ENCODE data around the gene LARP1B. TPM values are rescaled to one million over a fixed set of nuclear protein-coding genes. Genes with fewer than 3 reads are reported as not detected.
"Not testable (repeated sequence)": the region's sequence is repeated elsewhere in the genome, so short reads cannot be mapped to it uniquely, and the experiment has no call there.

Gene LARP1B
- total RNA-seq, 5 donors from 2014 or later (not counting 1 experiment from before 2014, with no cell fraction given) = 9.6 to 15.5 (median 13.1) TPM

DNA sequence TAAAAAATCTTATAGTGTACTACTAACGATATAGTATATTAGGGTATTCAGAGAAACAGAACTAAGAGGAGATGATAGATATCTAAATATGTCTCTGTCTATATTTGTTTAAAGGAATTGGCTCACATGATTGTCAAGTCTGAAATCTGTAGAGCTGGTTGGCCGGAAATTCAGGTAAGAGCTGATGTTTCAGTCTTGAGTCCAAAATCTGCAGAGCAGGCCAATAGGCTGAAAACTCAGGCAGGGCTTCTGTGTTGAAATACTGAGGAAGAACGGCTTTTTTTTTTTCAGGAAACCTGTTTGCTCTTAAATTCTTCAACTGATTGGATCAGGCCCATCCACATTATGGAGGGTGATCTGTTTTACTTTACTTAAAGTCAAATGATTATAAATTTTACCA, 194.8 kb downstream of the LARP1B start:
- Mint-ChIP-seq H3K27me3 (peaks cover 21 to 25% of the 10 kb centered on the region in 2 donors), H3K4me1 (no peaks in the 10 kb centered on the region), H3K27ac (no peak overlapping the region), H3K36me3 (no peaks in the 10 kb centered on the region), H3K4me3 (no peak overlapping the region), H3K9me3 (no peaks in the 10 kb centered on the region)
- Histone ChIP-seq H3K4me3 (ENCODE audit: control insufficient read depth in 1 of 2, extremely low read depth in 1 of 2, low read length in 1 of 2) (no peak overlapping the region), H3K27me3 (replicated peaks in 1 of 2; ENCODE audit: control insufficient read depth in 2 of 2, extremely low read depth in 1 of 2, insufficient read depth in 2 of 2, low read length in 1 of 2) (no peaks in the 10 kb centered on the region), H3K36me3 (ENCODE audit: control insufficient read depth in 2 of 2, extremely low read depth in 1 of 2, insufficient read depth in 1 of 2, low read length in 1 of 2) (no peaks in the 10 kb centered on the region), H3K27ac (ENCODE audit: low read length) (no peak overlapping the region), H3K4me1 (ENCODE audit: control insufficient read depth in 1 of 2, extremely low read depth in 1 of 2, insufficient read depth in 2 of 2, low read length in 2 of 2) (no peaks in the 10 kb centered on the region), H3K9me3 (no peaks in the 10 kb centered on the region)
- DNase-seq (no peak), ATAC-seq (replicated peaks in 1 of 4) (no peak)
- POLR2A ChIA-PET = no interaction called here
- CTCF ChIA-PET = no interaction called here
- WGBS (ENCODE audit: insufficient coverage) = 88% methylated on average over 1 of the region's 3 CpGs

DNA sequence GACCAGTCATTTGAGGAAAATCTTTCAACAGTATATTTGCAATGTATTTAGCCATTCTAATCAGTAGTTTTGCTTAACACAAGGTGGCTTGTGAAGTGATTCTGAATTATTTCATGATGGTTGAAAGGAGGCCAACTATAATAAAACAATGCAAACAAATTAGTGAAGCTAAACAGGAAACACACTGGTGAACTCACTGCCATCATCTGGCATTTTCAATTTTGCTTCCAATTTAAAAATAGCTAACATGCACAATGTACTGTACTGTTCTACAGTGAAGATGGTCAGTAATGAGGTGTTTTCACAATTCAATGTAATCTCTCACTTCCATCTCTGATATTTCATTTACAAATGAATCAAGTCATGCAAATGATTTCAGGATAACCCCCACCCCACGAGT, 195.4 kb downstream of the LARP1B start:
- H3K4me1 Mint-ChIP-seq = no peaks in the 10 kb centered on the region
- H3K27ac Mint-ChIP-seq = no peak overlapping the region
- Histone ChIP-seq H3K4me3 (ENCODE audit: control insufficient read depth in 1 of 2, extremely low read depth in 1 of 2, low read length in 1 of 2) (no peak overlapping the region), H3K27me3 (replicated peaks in 1 of 2; ENCODE audit: control insufficient read depth in 2 of 2, extremely low read depth in 1 of 2, insufficient read depth in 2 of 2, low read length in 1 of 2) (no peaks in the 10 kb centered on the region), H3K9me3 (no peaks in the 10 kb centered on the region), H3K4me1 (ENCODE audit: control insufficient read depth in 1 of 2, extremely low read depth in 1 of 2, insufficient read depth in 2 of 2, low read length in 2 of 2) (no peaks in the 10 kb centered on the region), H3K36me3 (ENCODE audit: control insufficient read depth in 2 of 2, extremely low read depth in 1 of 2, insufficient read depth in 1 of 2, low read length in 1 of 2) (no peaks in the 10 kb centered on the region), H3K27ac (ENCODE audit: low read length) (no peak overlapping the region)
- H3K27me3 Mint-ChIP-seq = peaks cover 24 to 30% of the 10 kb centered on the region in 2 donors
- CTCF ChIA-PET = no interaction called here
- WGBS (ENCODE audit: insufficient coverage) = no CpG with 5 or more reads among the region's 1 CpG
- H3K9me3 Mint-ChIP-seq = no peaks in the 10 kb centered on the region
- no peak for DNase-seq
- no peak overlapping the region for H3K4me3 Mint-ChIP-seq
- POLR2A ChIA-PET = no interaction called here
- no peaks in the 10 kb centered on the region for H3K36me3 Mint-ChIP-seq
- no peak for ATAC-seq (replicated peaks in 1 of 4)

DNA sequence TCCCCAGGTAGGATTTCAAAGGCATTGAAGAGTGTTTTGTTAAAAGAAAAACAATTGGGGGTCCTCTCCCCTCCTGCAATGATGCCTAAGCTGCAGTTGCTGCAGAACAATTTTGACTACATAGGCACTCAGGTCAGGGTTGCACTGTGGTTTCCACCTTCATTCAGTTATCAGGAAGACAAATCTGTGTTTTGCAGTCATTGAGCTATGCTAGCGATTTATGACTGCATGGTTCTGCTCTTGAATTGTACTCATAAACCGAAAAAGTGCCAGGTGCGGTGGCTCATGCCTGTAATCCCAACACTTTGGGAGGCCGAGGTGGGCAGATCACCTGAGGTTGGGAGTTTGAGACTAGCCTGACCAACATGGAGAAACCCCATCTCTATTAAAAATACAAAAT, 197.1 kb downstream of the LARP1B start:
- DNase-seq; H3K27me3 ChIP-seq (replicated peaks in 1 of 2; ENCODE audit: control insufficient read depth in 2 of 2, extremely low read depth in 1 of 2, insufficient read depth in 2 of 2, low read length in 1 of 2); H3K9me3 ChIP-seq; H3K36me3 ChIP-seq (ENCODE audit: control insufficient read depth in 2 of 2, extremely low read depth in 1 of 2, insufficient read depth in 1 of 2, low read length in 1 of 2); H3K4me3 Mint-ChIP-seq; H3K4me1 Mint-ChIP-seq; H3K4me1 ChIP-seq (ENCODE audit: control insufficient read depth in 1 of 2, extremely low read depth in 1 of 2, insufficient read depth in 2 of 2, low read length in 2 of 2); H3K4me3 ChIP-seq (ENCODE audit: control insufficient read depth in 1 of 2, extremely low read depth in 1 of 2, low read length in 1 of 2); H3K36me3 Mint-ChIP-seq; H3K9me3 Mint-ChIP-seq; POLR2A ChIA-PET; ATAC-seq (replicated peaks in 1 of 4); H3K27ac Mint-ChIP-seq; CTCF ChIA-PET; H3K27ac ChIP-seq (ENCODE audit: low read length): not testable (repeated sequence)
- H3K27me3 Mint-ChIP-seq = peaks cover 24% of the 10 kb centered on the region in 2 donors
- WGBS (ENCODE audit: insufficient coverage) = 71% methylated on average over 1 of the region's 4 CpGs

DNA sequence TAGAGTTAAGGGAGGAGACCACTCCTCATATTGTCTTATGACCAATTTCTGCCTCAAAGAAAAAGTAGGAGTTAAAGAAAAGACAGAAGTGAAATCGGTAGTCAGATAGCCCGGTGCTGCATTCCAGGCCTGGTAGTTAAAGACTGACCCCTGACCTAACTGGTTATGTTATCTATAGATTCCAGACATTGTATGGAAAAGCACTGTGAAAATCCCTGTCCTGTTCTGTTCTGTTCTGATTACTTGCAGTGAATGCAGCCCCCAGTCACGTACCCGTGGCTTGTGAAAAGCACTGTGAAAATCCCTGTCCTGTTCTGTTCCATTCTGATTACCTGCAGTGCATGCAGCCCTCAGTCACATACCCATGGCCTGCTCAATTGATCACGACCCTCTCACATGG, 198.8 kb downstream of the LARP1B start:
- H3K36me3 Mint-ChIP-seq; H3K27ac ChIP-seq (ENCODE audit: low read length); H3K36me3 ChIP-seq (ENCODE audit: control insufficient read depth in 2 of 2, extremely low read depth in 1 of 2, insufficient read depth in 1 of 2, low read length in 1 of 2); DNase-seq; H3K9me3 Mint-ChIP-seq; H3K9me3 ChIP-seq; H3K27me3 ChIP-seq (replicated peaks in 1 of 2; ENCODE audit: control insufficient read depth in 2 of 2, extremely low read depth in 1 of 2, insufficient read depth in 2 of 2, low read length in 1 of 2); H3K4me1 Mint-ChIP-seq; H3K4me3 ChIP-seq (ENCODE audit: control insufficient read depth in 1 of 2, extremely low read depth in 1 of 2, low read length in 1 of 2); H3K4me1 ChIP-seq (ENCODE audit: control insufficient read depth in 1 of 2, extremely low read depth in 1 of 2, insufficient read depth in 2 of 2, low read length in 2 of 2); ATAC-seq (replicated peaks in 1 of 4); H3K27ac Mint-ChIP-seq; POLR2A ChIA-PET; H3K4me3 Mint-ChIP-seq: not testable (repeated sequence)
- 100% methylated on average over 4 of the region's 5 CpGs for WGBS (ENCODE audit: insufficient coverage)
- peaks cover 14 to 15% of the 10 kb centered on the region in 2 donors for H3K27me3 Mint-ChIP-seq
- CTCF ChIA-PET = interaction anchor here in 1 of 2 donors (0.6 kb wide), 1 partner anchor 1053 kb away, joined by 3 read pairs; no protein-coding TSS in a partner anchor

Other genes with a start within 250 kb of the LARP1B start
- gene PLK4, start 180.4 kb upstream of the LARP1B start, total RNA-seq = 1 to 10 TPM; 1.7 to 5.6 (median 1.9) TPM
- 10 to 100 TPM; 27.0 to 39.7 (median 37.1) TPM for gene MFSD8, start 96.1 kb upstream of the LARP1B start, total RNA-seq
- gene ABHD18, start 95.9 kb upstream of the LARP1B start, total RNA-seq = 10 to 100 TPM; 16.3 to 25.8 (median 21.7) TPM
- 10 to 100 TPM; 29.5 to 64.2 (median 35.4) TPM for gene PGRMC2, start 226.5 kb downstream of the LARP1B start, total RNA-seq